ENCODE measurements around the gene EI24.
A peak's percentile ranks its signal among the peaks of the same experiment; 100 is the strongest.

EI24 gene

GRCh38 chr11:125583496-125583895 is 14.2 kb downstream of the EI24 start:
- no peak for DNase-seq

- DNase-seq = no peak
Measured at GRCh38 chr11:125585487-125585886, 16.2 kb downstream of the EI24 start.

- DNase-seq = no peak
Measured at GRCh38 chr11:125586623-125587022, 17.3 kb downstream of the EI24 start.

DNA sequence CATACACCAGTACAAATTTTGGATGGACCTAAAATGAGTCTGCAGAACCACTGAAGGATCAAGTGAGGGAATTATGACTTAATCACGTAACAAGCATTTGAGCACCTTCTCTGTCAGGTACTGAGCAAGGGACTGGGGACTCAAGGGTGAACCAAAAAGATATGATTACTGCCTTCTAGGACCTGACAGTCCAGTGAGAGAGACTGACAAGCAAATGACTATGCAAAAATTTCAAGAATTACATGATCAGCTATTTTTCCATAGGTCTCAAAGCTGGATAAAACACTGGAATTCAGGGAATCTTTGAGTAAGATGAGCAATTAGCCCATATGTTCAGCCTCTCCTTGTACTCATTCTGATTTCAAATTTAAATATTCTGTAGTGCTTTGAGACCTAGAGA is 18.2 kb downstream of the EI24 start:
- no peak for DNase-seq

DNA sequence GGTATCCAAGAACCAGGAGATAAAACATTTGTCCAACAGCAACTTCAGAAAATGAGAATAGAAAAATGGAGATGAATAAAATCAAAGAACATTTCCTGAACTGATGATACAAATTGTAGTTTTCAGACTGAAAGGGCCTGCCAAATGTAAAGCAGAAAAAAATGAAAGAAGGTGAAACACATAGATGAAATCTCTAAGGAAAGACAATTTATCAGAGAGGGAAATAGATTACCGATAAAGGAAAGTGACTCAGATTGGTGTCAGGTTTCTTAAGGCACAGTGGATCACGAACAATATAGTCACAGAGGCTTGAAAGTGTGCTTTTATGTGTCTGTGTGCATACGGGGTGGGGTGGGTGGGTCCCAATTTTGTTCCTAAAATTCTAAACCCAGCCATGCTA is 19.2 kb downstream of the EI24 start:
- DNase-seq = no peak

- peak; percentile 76 to 91 (median 83) for DNase-seq
Measured at GRCh38 chr11:125591649-125592304, 22.5 kb downstream of the EI24 start.

- peak; percentile 99 to 100 (median 100) for DNase-seq
Measured at GRCh38 chr11:125592305-125593113, 23.2 kb downstream of the EI24 start, which contains the start of gene STT3A. STT3A (plus strand) TSS chr11:125592852; CDS start chr11:125595916, 3,064 bp downstream.

GRCh38 chr11:125593114-125593820 is 24.0 kb downstream of the EI24 start:
- DNase-seq = peak; percentile 32 to 34 (median 33)

- peak in 2 of 3 donors; percentile 22 to 24 for DNase-seq
Measured at GRCh38 chr11:125594958-125595357, 25.7 kb downstream of the EI24 start.

DNA sequence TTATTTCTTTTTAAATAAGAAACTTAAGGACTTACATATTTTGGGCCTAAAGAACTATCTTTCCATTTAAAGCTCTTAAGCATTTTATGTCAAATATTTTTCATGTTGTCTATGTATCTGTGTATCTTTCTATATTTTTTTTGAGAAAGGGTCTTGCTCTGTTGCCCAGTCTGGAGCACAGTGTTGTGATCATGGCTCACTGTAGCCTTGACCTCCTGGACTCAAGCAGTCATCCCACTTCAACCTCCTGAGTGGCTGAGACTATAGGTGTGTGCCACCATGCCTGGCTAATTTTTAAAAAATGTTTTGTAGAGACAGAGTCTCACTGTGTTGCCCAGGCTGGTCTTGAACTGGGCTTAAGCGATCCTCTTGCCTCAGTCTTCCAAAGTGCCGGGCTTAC is 31.4 kb downstream of the EI24 start:
- no peak for DNase-seq

GRCh38 chr11:125603207-125603606 is 33.9 kb downstream of the EI24 start:
- DNase-seq = no peak

GRCh38 chr11:125605417-125605816 is 36.1 kb downstream of the EI24 start:
- DNase-seq = no peak

- DNase-seq = no peak
Measured at GRCh38 chr11:125609545-125609944, 40.3 kb downstream of the EI24 start.

GRCh38 chr11:125618383-125618782 is 49.1 kb downstream of the EI24 start:
- DNase-seq = no peak

DNA sequence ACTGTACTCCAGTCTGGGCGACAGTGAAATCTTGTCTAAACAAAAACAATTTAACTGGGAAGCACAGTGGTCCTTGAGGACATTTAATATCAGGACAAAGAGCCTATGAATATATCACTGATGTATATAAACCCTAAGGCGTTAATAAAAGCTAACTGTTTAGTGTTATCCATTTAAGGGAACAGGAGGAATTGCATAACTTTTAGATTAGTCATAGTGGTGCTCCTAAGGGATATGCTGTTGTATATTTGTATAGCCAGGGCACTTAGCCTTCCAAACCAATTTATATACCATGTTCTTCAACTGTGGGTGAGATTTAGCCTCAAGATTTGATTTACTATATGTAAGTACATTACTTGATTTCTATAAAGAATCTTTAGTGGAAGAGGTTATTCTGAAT is 52.7 kb downstream of the EI24 start:
- DNase-seq = peak in 1 of 3 donors; percentile 15

DNA sequence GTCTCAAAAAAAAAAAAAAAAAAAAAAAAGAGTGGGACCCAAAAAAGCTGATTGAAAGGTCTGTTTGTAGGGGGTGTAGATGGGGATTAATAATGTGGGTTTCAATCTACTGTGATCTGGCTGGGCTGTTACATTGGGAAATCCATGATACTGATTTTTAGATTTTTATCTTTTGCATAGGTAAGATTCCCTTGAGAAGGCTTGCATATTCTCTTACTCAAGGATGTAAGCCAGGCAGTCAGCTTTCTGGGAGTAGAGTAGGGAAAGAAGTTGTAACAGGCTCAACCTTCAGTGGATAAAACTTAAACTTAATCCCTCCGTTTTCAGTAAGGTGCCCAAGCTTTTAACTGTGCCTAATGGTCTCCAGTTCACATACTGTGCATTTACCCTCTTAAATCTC is 53.8 kb downstream of the EI24 start:
- DNase-seq = no peak

GRCh38 chr11:125624756-125625213 is 55.5 kb downstream of the EI24 start, which contains the start of gene CHEK1:
CHEK1 (plus strand) TSS chr11:125625163; CDS start chr11:125626769, 1,606 bp downstream.
- no peak for DNase-seq

- no peak for DNase-seq
Measured at GRCh38 chr11:125625225-125625629, 56.0 kb downstream of the EI24 start.

DNA sequence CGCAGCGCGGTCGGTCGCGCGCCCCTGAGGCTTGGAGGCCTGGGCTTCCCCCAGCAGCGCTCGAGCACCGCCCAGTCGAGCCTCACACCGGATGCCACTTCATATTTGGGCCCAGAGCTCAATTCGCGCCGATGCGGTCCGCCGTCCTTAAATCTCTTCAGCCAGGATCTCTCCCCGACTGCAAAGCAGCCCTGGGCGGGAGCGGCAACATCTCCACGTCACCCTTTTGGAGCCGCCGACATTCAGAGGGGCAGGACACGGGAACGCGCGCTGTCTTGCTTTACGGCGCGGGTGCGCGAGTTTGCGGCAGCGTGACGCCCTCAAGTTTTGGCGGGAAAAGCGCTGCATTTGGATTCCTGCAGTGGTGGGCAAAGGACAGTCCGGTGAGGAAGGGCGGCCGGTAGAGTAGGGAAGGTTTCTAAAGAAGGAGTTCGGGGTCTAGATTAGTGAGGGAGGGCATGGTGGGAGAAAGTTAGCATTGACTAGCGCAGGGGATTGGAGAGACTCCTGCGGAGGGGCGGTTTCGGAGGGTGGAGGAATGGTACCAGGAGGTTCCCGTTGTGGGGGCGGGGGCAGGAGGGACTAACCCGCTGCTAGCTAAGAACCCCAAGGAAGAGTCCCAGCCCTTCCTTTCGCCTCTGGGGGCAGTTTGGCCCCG is 56.5 kb downstream of the EI24 start:
- DNase-seq = peak; percentile 89 to 95 (median 94)

DNA sequence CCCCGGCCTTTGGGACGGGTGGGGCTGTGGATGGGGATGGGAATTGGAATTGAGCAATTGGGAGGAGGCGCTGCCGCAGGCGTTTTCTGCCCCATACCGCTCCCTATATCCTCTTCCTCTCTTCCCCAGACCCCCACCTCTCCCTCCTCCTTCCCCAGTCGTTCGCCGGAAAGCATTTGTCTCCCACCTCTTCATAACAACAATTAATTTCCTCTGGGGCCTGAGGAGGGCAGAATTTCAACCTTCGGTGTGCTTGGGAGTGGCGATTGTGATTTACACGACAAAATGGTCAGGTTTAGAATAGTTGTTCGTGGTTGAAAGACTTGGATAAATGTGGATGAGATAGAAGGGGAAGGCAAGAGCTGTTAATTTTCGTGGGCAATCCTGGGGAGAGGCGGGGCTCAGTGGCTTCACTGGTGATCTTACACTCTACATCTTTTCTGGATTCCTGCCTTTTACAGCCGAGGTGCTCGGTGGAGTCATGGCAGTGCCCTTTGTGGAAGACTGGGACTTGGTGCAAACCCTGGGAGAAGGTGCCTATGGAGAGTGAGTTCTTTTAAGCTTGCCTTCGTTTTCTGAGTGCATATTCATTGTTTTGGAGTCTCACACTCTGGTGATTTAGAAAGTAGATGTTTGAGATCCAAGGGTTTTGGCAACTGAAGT is 57.1 kb downstream of the EI24 start:
- DNase-seq = no peak

DNA sequence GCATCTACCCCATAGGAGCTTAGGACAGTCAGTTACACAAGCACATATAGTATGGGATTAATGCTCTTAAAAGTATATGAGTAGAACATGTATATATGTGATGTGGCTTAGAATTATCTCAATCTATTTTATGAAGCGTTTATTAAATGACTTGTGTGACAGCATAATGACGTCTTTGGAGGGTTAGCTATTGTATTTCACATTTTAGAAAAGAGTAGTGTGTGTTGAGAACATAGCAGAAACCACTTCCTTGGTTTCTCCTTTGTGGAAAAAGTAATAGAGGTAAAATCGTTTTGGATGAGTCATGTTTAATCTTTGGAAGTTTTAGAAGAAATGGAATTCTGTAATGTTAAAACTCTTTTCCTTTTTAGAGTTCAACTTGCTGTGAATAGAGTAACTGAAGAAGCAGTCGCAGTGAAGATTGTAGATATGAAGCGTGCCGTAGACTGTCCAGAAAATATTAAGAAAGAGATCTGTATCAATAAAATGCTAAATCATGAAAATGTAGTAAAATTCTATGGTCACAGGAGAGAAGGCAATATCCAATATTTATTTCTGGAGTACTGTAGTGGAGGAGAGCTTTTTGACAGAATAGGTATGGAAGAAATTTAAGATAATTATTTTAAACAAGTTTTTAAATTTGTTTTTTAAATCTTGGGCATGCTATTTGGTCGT is 58.1 kb downstream of the EI24 start:
- no peak for DNase-seq
